Cortex of kidney (tissue), 1 donor: ENCODE results near the gene SELENOK.

Source experiments
- DNase-seq: peaks from one replicate; lab custom pipeline; 2025; lab: John Stamatoyannopoulos, UW

The SELENOK gene

DNA sequence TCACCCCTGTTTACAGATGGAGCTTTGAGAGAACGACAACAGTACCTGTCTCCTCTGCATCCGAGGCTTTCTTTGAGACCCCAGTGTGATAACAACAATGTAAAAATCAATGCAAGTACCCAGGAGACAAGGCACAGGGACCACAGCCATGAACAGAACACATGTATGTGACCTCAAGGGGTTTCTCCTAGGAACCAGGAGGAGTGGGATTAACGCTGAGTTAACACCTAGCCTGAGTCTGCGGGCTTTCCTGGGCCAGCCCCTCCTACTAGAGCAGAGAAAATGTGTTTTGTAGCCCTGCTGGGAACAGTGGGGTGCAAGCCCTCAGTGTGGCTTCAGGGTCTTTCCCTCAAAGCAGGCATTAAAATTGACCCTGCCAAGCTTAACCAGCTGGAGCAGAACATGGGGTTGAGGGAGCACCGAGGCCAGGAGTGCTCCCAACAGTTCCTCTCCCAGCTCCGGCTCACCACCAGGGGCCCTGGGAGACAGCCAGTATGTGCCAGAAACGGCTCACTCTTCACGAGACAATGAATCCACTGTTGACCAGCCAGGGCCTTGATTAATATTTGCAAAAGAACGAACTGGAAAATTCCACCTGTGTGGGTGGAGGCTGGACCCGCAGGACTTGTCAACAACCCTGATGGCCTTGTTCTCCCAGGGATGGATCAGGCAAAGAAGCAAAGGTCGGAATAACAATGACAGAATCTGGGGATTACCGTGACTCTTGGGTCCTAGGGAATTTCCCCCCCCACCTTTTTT lies 49.0 kb downstream of the SELENOK start:
- no peak for DNase-seq

DNA sequence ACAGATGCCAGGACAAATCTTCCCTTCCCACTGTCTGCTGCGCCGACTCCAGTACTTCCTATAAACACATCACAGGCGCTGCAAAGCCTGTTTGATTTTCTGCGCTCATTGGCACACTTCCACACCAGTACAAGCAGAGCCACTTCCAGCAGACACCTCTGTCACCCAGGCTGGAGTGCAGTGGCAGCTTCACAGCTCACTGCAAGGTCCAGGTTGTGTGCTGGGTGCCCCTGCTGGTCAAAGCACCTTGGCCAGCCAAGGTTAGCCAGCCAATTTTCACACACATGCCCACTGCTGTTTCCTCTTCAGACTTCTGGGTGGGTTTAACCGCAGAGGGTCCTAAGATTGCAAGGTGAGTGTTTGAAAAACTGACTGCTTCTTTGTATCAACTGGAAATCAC lies 50.4 kb downstream of the SELENOK start:
- DNase-seq, result no peak

DNA sequence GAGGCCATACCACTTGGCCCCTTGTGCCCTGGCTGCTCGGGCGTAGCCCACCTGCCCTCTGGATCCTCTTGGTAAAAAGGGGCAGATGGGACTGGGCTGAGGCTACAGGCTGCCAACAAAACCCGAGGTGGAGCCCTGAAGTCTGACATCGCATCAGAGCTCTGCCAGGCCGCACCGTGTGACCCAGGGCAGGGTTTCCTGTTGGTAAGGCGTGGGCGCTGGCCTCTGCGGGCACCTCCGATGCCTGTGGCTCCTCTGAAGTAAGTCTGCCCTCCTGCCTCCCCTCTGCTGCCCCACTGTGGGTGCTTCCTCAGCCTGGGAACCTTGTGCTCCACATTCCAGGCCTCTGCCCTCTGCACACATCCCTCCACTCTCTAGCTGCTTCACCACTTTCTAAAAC lies 54.3 kb downstream of the SELENOK start:
- no peak for DNase-seq

DNA sequence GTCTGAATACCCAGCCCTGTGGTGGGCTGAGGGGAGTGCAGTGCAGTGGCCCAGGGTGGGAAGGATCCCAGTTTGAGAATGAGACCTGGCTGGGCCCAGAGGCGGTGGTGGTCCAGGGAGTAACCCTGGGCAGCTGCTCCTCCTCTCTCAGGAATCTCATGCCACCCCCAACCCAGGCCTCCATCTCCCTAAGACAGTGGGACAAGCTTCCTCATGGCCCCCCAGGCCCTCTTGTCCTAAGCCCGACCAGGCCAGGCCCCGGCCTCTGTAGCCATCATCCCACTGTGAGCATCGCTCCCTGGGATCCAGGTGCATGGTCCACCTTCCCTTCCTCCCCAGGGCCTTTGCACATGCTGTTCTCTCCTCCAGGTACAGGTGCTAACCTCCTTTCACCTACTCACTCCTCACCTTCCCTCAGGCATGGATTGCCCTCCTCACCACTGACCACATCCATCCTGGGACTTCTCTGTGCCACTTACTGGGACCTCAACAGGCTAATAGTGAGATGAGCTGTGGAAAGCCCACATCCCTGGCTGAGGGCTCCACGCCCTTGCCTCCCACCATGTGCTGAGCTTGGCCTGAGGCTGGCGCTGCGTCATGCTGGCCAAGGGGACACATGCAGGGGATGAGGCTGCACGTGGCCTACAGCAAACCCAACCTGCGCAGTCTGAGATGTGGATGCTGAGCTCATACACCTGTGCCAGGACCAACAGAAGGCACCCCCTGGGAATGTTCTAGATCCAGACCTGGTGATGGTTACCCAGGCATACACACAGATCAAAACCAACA lies 55.4 kb downstream of the SELENOK start:
- DNase-seq, result no peak

DNA sequence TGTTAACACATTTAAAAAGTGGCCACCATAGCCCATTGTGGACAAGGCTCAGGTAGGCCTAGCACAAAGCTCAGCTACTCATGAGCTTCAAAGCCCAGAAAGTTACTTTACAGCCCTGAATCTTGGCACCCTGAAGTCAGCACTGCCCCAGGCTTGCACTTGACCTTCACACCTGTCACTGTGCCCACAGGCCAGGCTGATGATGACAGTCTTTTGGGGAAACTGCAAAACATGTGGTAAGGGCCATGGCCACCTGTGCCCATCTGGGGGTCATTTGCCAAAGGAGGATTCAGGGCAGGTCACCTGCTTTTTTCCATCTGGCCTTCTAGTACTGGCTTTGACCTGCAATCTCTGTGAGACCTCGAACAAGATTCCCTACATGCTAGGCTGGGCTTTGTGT lies 56.4 kb downstream of the SELENOK start:
- no peak for DNase-seq

DNA sequence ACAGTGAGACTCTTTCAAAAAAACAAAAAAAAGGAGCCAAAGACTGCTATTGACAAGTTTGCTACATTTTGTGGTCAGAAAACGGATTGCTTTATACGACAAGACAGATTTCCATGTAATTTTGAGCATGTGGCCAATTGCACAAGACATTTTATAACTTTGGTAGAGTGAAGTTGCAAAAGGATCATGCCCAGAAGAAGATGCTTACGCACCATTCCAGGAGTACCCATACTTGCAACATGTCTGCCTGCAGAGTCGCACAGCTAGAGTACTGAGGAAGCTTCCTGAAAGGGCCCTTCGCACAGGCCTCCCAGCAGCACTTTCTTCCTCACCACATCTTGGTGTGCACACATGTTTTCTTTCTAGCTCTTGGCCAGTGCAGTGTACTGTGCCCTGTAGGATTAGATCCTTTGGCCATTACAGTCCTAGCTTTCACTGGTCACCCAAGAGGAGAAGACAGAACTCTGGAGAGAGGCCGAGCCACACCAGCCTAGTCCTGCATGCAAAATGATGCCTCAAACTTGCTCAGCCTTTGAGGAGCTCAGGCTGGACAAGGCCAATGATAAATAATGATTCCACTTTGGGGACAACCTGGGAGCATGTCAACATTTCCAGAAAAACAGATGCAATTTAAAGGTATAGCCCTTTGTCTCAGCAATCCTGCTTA lies 57.1 kb downstream of the SELENOK start:
- DNase-seq, result no peak
